Stimulated activated CD4-positive, alpha-beta T cell treated with anti-CD3 and anti-CD28 coated beads, Interleukin-15, amount 100 ng/mL, for 48 hours (primary cell): ENCODE results near the gene G6PC1.
"Not testable (repeated sequence)": the region's sequence is repeated elsewhere in the genome, so short reads cannot be mapped to it uniquely, and the experiment has no call there.

Experiments used
- DNase-seq, 2 donors: peaks; one replicate each; pipeline ENCODE4 v3.0.0-alpha.2; 2020; ENCODE audit warnings: low read depth in 2 of 2

Gene G6PC1

DNA sequence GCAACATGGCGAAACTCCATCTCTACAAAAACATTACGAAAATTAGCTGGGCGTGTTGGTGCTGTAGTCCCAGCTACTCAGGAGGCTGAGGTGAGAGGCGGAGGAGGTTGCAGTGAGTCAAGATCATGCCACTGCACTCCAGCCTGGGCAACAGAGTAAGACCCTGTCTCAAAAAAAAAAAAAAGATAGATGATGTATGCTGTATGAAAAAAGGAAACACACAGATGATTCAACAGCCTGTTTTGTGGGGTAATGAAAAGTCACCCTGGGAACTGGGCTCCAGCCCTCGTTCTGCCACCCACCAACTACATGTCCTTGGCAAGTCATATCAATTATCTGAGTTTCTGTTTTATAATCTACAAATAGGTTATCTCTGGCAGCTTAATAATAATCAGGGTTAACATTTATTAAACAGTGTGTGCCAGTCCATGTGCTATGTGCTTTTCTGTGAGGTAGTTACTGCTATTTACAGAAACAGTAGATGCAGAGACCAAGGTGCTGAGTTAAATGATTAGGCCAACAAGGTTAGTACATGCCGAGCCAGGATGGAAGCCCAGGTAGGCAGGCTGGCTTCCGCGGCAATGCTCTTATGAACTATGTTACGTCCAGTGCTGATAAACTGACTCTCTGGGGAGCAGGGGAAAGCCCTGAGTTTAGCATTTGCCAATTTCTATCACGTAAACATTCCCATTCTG is 1.1 kb downstream of the G6PC1 start:
- no peak for DNase-seq

DNA sequence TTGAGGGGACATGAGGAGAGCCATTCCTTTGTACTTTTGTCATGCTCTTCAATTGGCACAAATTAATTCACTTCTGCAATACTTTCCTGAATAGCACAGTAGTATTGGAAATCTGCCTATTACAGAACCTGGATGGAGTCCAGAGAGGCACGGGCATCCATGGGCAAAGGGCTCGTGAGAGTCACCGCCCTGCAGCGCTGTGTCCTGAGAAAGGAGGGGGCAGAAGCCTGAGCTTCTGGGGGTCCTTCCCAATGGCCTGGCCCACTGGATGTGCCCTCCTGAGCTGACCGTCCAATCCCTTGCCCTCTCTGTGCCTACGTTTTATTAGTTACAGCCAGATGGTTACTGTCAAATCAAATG is 3.5 kb downstream of the G6PC1 start:
- no peak for DNase-seq

DNA sequence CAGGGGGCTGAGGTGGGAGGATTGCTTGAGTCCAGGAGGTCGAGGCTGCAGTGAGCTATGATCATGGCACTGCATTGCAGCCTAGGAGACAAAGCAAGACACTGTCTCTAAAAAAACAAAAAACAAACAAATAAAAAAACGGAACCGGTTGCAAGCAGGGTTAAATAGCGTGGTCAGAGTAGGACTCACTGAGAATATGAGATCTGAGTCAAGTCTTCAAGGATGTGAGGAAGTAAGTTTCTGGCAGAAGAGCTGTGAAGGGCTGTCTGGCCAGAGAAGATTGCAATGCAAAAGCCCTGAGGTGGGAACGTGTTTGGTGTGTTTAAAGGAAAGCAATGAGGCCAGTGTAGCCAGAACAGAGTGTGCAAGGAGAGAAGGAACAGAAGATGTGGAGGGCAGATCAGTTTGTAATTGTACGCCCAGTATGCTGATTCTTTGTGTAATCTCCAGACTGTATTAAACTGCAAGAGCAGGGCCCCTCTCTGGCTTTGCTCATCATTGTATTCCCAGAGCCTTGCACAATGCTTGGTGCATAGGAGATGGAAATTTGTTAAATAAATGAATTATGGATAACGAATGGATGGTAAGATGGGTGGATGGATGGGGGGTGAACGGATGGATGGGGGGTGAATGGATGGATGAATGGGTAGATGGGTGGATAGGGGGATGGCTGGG is 6.3 kb downstream of the G6PC1 start:
- DNase-seq = no peak

DNA sequence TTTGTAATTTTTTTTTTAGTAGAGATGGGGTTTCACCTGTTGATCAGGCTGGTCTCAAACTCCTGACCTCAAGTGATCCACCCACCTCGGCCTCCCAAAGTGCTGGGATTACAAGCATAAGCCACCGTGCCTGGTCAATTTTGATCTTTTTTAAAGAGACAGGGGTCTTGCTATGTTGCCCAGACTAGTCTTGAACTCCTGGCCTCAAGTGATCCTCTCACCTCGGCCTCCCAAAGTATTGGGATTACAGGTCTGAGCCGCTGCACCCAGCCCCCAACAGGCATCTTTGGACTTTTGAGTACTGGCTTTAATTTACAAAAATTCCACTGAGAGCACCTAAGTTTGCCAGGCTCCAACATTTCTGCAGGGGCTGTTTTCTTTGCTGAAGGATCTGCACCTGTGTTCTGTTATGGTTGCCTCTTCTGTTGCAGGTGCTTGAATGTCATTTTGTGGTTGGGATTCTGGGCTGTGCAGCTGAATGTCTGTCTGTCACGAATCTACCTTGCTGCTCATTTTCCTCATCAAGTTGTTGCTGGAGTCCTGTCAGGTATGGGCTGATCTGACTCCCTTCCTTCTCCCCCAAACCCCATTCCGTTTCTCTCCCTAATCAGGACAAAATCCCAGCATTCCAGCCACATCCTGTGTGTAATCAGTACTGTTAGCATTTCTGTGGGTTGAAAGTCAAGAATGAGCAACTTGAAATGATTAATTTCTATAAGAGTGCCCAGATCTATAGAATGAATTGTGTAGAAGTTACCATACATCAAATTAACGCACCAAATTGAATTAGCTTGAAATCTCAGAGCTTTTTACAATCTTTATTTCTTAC is 8.5 kb downstream of the G6PC1 start:
- DNase-seq = no peak

DNA sequence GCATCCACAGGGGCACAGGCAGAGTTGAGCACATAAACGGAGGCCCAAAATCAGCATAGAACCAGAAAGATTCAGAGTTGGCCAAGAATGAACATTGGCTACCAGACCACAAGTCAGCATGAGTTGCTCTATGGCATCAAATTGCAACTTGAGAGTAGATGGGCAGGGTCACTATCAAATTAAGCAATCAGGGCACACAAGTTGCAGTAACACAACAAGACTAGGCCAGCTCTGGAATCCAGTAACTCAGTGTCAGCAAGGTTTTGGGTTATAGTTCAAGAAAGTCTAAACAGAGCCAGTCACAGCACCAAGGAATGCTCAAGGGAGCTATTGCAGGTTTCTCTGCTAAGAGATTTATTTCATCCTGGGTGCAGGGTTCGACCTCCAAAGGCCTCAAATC is 12.9 kb downstream of the G6PC1 start:
- DNase-seq = no peak

DNA sequence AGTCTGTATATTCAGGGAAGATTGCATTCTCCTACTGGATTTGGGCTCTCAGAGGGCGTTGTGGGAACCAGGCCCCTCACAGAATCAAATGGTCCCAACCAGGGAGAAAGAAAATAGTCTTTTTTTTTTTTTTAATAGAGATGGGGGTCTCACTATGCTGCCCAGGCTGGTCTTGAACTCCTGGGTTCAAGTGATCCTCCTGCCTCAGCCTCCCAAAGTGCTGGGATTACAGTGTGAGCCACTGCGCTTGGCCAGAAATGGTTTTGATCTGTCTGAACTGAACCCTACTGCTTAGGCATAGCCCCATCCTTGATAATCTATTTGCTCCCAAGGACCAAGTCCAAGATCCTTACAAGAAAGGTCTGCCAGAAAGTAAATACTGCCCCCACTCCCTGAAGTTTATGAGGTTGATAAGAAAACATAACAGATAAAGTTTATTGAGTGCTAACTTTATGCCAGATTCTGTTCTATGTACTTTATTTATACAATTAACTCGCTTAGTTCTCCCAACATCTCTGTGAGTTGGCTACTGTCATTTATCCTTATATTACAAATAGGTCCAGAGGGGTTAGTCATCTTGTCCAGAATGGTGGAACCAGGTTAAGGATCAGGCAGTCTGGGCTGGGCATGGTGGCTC is 13.5 kb downstream of the G6PC1 start:
- no peak for DNase-seq

DNA sequence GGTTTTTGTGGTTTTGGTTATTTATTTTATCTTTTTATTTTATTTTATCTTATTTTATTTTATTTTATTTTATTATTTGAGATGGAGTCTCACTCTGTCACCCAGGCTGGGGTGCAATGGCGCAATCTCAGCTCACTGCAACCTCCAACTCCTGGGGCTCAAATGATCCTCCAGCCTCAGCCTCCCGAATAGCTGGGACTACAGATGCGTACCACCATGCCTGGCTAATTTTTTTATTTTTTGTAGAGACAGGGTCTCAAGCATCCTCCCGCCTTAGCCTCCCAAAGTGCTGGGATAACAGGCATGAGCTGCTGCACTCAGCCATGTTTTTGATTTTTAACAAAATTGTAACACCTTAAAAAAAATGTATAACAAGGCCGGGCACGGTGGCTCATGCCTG is 14.7 kb downstream of the G6PC1 start:
- DNase-seq = not testable (repeated sequence)

DNA sequence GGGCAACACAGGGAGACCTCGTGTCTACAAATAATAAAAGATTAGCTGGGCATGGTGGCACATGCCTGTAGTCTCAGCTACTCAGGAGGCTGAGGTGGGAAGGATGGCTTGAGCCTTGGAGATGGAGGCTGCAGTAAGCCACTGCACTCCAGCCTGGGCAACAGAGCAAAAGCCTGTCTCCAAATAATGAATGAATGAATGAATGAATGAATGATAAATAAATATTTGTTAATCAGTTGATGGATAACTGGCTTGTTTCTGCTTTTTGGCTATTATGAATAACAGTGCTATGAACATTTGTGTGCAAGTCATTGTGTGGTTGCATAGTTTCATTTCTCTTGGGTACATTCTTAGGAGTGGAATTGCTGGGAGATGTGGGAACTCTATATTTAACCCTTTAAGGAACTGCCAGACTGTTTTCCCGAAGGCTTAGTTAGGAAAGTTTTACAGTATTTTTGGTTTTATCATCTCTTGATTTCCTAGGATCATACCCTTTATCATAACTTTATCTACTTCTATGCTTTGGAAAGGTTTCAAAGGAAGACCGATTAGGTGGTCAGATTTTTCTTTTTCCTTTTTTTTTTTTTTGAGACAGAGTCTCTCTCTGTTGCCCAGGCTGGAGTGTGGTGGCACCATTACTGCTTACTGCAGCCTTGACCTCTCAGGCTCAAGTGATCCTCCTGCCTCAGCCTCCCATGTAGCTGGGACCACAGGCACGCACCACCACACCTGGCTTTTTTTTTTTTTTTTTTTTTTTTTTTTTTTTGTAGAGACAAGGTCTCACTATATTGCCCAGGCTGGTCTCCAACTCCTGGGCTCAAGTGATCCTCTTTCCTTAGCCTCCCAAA is 16.0 kb downstream of the G6PC1 start:
- DNase-seq = not testable (repeated sequence)

DNA sequence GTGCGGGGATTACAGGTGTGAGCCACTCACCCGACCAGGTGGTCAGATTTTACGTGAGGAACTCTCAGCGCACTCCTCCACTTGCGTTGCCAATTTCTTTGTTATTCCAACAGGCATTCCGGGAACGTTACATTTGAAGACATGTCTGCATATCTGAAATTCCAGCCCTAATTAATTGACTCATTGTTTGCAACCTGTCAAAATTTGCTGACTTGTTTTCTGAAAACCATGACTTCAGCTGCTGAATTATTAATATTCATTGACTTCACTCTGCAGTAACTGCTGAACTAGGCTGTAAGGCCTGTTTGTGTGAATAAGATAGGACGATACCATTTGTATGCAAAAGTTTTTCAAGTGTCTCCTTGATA is 16.6 kb downstream of the G6PC1 start:
- no peak for DNase-seq

DNA sequence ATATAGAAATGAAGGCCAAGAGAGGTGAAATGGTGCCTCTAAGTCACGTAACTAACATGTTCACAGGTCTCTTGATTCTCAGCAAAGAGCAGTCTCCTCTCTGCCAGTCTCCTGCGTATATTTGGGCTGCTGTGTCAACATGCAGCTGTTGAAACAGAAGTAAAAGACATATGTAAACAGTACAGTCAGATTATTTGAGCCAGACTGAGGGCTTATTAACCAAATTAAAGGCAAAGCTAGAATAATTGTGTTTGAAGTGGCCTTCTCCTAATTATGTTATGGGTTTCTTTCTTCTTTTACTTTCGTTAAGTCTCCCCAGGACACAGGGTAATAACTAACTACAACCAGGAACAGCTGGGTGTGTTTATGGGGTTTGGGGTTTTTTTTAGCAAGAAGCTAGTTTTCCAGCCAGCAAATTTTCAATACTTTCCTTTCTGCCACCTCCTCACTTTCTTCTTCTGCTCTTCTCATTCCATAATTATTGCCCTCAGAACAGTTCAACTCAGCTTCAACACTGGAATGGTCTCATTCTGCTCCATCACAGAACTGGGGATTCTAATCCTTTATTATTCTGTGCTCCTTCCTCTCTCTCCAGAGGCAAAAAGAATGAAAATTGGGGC is 18.4 kb downstream of the G6PC1 start:
- no peak for DNase-seq

DNA sequence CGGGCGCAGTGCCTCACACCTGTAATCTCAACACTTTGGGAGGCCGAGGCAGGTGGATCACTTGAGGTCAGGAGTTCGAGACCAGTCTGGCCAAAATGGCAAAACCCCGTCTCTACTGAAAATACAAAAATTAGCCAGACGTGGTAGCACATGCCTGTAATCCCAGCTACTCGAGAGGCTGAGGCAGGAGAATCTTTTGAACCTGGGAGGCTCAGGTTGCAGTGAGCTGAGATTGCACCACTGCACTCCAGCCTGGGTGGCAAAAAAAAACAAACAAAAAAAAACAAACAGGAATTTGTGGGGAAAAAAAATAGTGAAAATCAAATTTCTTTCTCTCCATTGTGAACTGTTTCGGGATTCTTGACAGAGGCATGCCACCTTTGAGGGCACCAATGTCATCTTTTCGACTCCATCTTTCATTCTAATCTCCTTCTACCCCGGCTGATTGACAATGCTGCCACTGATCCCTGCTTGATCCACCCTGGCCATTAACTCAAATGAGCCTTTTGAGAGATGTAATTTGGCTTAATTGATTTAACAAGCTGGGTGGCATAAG is 19.0 kb downstream of the G6PC1 start:
- not testable (repeated sequence) for DNase-seq

DNA sequence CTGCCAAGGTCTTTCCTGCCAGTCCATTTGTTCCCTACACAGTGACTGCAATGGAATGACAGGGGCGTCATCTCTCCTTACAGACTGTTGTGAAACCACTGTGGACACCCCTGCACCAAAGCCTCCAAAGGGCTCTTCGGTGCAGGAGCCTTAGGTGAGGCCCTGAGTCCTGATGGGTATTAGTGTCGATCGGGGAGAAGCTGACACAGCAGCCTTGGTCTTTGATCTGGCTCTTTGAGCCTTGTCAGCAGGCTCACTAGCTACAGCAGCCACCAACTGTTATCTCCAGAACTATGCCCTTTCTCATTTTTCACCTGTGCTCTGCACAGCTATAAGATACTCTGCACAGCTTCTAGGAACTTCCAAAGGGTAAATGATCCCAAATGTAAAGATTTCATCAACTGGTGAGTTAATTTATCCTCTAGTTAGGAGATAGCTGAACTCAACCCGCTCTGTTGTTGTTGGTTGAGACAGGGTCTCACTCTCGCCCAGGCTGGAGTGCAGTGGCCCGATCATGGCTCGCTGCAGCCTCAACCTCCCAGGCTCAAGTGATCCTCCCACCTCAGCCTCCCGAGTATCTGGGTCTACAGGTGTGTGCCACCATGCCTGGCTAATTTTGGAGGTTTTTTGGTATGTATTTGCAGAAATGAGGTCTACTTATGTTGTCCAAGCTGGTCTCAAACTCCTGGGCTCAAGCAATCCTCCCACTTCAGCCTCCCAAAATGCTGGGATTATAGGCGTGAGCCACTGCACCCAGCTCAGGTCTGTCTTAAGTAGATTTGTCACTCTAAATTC is 19.7 kb downstream of the G6PC1 start:
- DNase-seq = no peak

DNA sequence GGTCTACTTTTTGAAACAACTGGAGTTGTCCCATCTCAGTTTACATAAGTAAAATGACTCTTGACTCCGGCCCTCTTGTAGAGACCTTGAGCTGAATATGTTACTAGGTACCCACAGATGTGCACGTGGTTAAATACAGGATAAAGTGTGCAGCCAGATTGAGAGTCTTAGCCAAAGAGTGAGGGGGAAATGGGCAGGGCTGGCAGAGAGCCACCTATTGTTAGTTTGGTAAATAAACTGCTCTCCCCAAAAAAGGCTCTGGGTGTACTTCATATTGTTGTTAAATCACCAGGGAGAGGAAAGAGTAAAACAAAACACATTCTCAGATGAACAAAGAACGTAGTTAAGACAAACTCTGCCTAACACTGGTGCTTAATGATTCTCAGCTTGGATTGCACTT is 20.3 kb downstream of the G6PC1 start:
- DNase-seq = no peak

DNA sequence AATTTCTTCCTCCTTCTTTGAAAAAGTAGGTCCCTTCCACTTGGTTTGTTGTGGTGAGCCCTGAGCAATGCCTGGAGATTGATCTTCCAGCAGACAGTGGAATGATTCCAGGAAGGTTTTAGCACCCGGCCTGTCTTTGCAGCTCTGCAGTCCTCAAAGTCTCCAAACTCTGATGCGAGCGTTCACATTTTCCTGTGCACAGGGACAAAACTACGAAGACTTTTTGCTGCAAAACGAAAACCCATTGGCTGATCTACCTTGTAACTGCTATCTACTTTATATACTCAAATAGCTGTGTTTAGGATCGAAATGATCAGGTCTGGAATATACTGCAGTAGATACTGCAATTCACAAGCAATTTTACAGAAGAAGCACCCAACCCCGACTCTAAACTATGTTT is 21.7 kb downstream of the G6PC1 start:
- no peak for DNase-seq

DNA sequence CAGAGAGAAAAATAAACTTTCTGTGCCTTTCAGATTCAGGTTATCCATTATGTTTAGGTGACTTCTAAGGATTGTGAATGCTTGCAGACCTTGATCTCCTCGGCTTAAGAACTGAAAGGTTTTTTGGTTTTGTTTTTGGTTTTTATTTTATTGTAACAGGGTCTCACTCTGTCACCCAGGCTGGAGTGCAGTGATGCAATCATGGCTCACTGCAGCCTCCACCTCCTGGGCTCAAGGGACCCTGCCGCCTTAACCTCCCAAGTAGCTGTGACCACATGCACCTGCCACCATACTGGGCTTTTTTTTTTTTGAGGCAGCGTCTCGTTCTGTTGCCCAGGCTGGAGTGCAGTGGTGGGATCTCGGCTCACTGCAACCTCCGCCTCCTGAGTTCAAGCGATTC is 22.9 kb downstream of the G6PC1 start:
- not testable (repeated sequence) for DNase-seq

DNA sequence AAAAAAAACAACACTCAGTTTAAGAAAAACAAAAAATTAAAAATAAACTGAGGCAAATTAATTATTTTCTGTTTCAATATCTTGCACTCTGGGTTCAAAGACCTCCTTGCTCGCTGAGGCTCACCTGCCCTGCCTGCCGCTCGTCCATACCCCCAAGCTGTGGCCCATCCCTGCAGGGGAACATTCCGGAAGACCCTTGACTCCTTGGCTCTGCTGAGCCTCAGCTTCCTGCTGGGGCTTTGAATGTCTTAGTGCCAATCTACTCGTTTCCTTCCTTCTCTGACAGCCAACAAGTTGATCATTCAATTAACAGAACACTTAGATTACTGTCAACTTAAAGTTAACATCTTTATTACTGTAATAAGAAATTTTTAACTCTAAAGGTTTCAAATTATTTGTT is 24.3 kb downstream of the G6PC1 start:
- no peak for DNase-seq

DNA sequence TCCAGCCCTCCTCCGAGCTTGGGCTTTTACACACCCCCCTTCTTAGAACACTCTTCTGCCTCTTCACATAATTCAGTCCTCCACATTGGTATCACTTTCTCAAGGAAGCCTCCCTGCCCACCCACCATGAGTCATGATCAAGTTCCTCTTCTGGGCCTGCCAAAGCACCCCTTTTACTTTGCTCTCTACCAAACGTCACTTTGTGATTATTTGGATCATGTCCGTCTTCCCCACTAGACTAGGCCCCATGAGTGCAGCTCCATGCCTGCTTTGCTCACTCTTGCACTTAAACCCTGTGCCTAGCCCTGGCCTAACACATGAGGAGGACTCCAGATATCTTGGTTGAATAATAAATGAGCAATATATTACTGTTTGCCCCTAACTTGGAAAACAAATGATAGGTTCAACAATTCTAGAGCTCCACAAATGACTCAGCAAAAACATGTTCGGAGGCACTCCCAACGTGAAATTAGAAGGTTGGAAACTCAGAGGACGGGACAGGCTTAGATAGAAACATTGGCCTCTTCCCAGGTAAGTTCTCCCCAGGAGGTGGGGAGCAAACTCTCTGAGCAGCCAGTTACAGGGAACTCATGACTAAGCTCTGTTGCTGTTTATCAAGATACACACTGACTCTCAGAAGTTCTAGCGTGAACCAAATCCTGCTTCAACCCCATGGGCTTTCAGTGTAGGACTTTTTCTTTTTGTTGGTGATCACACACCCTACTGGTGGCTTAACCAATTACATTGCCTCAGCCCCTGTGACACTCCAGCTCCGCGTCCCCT is 28.3 kb downstream of the G6PC1 start:
- peak; percentile 25 for DNase-seq

DNA sequence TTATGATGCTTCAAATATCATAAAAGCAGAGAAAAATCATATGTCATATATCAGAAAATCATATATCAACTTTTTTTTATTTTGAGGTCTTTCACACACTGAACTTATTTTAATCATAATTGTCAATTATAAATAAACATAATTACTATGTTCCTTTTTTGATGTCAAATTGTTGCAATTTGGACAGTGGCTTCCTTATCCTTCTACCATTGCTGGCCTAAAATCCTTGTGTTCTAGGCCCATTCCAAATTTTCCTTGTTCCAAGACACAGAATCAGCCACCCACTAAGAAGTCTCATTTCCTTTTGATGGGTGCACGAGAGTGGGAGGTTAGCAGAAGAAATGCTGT is 28.9 kb downstream of the G6PC1 start:
- DNase-seq = no peak
